ENCODE measurements around the gene SPSB2.

DNA sequence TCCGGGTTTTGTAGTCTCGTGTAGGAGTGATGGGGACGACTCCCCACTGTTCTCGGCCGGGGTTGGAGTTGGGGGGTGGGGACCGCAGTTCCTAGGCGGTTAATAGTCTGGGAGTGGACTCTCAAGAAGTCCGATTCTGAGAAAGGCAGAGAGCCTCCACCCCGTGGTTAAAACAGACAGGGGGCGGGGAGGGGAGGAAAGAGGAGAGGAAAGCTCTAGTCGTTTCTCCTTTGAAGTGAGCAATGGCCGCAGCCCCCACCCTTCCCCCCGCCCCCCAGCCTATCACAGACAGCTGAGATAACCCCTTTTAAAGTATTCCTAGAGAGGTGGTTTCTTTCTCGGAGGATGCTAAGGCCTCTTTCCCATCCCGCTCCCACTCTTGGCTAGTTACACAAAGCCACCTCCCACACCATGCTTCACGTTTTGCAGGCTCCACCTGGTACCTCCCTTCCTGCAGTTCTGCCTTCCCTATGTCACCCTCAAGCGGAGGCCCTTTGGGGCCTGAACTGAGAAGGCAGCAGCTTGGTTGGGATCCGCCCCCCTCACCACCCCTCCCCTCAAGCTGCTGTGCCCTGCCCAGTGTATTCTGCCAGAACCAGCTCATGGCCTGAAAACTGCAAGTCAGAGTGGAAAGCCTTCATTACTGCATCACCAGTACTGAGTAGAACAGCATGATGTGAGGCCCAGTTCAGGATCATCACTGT is 20.3 kb downstream of the SPSB2 start:
- TF ChIP-seq, protein P1, sequence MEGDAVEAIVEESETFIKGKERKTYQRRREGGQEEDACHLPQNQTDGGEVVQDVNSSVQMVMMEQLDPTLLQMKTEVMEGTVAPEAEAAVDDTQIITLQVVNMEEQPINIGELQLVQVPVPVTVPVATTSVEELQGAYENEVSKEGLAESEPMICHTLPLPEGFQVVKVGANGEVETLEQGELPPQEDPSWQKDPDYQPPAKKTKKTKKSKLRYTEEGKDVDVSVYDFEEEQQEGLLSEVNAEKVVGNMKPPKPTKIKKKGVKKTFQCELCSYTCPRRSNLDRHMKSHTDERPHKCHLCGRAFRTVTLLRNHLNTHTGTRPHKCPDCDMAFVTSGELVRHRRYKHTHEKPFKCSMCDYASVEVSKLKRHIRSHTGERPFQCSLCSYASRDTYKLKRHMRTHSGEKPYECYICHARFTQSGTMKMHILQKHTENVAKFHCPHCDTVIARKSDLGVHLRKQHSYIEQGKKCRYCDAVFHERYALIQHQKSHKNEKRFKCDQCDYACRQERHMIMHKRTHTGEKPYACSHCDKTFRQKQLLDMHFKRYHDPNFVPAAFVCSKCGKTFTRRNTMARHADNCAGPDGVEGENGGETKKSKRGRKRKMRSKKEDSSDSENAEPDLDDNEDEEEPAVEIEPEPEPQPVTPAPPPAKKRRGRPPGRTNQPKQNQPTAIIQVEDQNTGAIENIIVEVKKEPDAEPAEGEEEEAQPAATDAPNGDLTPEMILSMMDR (IDR thresholded peaks at IDR 0.05; ENCODE audit: borderline replicate concordance, extremely low read depth, low read length, poor library complexity, severe bottlenecking) = no peak
- TF ChIP-seq EZH2 (IDR thresholded peaks at IDR 0.05; ENCODE audit: borderline replicate concordance, low read depth, low read length, severe bottlenecking) = no peak

Data from DND-41 (cell line).